GM10248 (cell line): ENCODE measurements around the gene TPH2.

Experiments
- CTCF ChIA-PET: fragments of 300-600 bp; sonication (Branson Sonifier 250); formaldehyde crosslinking; extraction: SDS; loops from one replicate; lab custom pipeline; 2021; ENCODE audit warnings: antibody characterized with exemption; lab: Yijun Ruan, JAX
- POLR2A ChIA-PET: fragments of 350-650 bp; sonication (Branson Sonifier 250); formaldehyde crosslinking; extraction: SDS; loops from one replicate; lab custom pipeline; 2020; ENCODE audit warnings: antibody characterized with exemption; lab: Yijun Ruan, JAX
- DNase-seq: peaks from one replicate; pipeline ENCODE4 v3.0.0; 2012; ENCODE audit errors: extremely low spot score
- TF ChIP-seq, protein P1 (sequence below): IDR thresholded peaks from 2 replicates; pipeline ENCODE4 v1.5.1; 2012; ENCODE audit warnings: mild to moderate bottlenecking, low read depth; ENCODE audit errors: extremely low read depth, missing control alignments, control extremely low read depth

The TPH2 gene

DNA sequence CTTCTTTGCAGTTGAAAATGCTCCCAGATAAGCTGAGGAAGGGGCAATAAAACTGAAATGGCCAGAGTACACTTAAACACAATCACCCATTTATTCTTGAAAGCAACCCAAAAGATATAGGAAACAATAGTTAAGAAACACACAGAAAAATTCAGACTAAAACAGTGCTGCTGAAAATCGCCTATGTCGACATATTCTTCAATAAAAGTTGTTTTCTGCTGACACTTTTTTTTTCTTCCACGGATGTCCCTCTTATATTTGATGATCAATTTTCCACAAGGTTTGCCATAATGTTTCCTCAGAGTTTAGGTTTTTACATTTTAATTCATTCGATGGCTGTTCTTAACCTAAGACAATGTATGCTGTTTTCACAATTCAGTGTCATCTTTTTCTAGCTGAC is 74.2 kb downstream of the TPH2 start:
- TF ChIP-seq, protein P1, sequence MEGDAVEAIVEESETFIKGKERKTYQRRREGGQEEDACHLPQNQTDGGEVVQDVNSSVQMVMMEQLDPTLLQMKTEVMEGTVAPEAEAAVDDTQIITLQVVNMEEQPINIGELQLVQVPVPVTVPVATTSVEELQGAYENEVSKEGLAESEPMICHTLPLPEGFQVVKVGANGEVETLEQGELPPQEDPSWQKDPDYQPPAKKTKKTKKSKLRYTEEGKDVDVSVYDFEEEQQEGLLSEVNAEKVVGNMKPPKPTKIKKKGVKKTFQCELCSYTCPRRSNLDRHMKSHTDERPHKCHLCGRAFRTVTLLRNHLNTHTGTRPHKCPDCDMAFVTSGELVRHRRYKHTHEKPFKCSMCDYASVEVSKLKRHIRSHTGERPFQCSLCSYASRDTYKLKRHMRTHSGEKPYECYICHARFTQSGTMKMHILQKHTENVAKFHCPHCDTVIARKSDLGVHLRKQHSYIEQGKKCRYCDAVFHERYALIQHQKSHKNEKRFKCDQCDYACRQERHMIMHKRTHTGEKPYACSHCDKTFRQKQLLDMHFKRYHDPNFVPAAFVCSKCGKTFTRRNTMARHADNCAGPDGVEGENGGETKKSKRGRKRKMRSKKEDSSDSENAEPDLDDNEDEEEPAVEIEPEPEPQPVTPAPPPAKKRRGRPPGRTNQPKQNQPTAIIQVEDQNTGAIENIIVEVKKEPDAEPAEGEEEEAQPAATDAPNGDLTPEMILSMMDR: no peak
- POLR2A ChIA-PET: no interaction called here
- DNase-seq: no peak
- CTCF ChIA-PET: no interaction called here

GRCh38 chr12:72015895-72016294 is 77.2 kb downstream of the TPH2 start:
- no peak for DNase-seq
- ChIA-PET POLR2A (no interaction called here), CTCF (interaction anchor here (0.9 to 3.0 kb wide), 5 partner anchors 10 to 352 kb away, joined by 3 to 23 read pairs (median 3); no protein-coding TSS in a partner anchor)
- TF ChIP-seq, protein P1: no peak

DNA sequence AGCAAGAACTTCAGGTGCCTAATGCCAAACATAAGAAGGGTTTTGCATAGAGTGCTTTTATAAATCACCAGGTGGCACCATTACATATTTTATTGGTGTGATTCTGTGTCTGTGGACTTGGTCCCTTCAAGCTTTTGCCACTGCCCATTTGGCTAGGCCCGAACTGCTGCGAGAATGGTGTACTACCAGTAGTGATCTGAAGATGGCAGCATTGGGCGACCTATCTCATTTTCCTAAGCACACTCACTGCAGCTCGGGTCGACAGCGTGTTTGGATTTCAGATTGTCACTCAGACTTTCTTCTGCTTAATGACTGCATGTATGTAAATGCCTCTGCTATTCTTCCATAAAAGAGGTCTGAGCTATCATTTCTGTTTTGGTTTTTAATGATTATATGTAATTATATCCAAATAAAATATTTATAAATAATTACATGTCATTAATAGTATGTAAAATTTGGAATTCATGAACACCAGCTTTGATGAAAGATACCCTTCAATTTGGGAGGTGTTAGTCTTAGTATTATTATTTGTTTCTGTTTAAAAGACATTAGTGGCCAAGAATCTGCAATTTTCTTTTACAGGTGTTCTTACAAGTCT is 78.5 kb downstream of the TPH2 start:
- ChIA-PET CTCF (interaction anchor here (0.6 to 3.0 kb wide), 16 partner anchors 8 to 448 kb away, joined by 3 to 23 read pairs (median 3); no protein-coding TSS in a partner anchor), POLR2A (no interaction called here)
- TF ChIP-seq, protein P1: peak; percentile 80
- peak; percentile 50 for DNase-seq

- TF ChIP-seq, protein P1: no peak
- ChIA-PET POLR2A (no interaction called here), CTCF (interaction anchor here (1.3 to 1.5 kb wide), 3 partner anchors 9 to 267 kb away, joined by 3 to 7 read pairs (median 4); no protein-coding TSS in a partner anchor)
These were observed 79.4 kb downstream of the TPH2 start for GRCh38 chr12:72018036-72018435.

GRCh38 chr12:72024613-72025012 is 86.0 kb downstream of the TPH2 start:
- no peak for DNase-seq
- ChIA-PET POLR2A (no interaction called here), CTCF (interaction anchor here (2.1 to 3.9 kb wide), 3 partner anchors 8 to 12 kb away, joined by 4 to 23 read pairs (median 14); no protein-coding TSS in a partner anchor)
- TF ChIP-seq, protein P1: no peak

More at GRCh38 chr12:72018036-72018435, 79.4 kb downstream of the TPH2 start:
- DNase-seq: no peak

DNA sequence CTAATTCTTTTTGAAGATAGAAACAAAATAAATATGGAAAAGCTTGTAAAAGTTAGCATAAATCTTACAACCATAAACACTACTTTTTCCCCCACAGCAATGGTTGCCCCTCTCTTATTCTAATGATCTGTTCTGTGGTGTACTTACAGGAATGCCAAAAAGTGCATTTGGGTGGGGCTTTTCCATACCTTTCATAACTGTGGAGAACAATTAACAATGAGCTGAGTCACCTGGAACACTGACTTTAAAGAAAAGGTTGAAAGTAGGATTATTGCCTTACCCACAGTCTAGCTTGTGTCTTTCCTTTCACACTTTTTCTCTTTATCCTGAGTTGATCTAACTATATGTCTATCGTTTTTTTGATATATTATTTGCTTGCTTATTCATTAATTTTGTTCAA is 86.9 kb downstream of the TPH2 start:
- CTCF ChIA-PET: interaction anchor here (2.1 to 3.9 kb wide), 3 partner anchors 9 to 12 kb away, joined by 4 to 23 read pairs (median 14); no protein-coding TSS in a partner anchor

More for the DNA sequence above, 86.9 kb downstream of the TPH2 start:
- TF ChIP-seq, protein P1: no peak
- DNase-seq: no peak
- POLR2A ChIA-PET: no interaction called here
